Measurements from ENCODE around the gene TLCD3A.
"Not testable (repeated sequence)": the region's sequence is repeated elsewhere in the genome, so short reads cannot be mapped to it uniquely, and the experiment has no call there.

The TLCD3A gene

GRCh38 chr17:789931-790873, 57.8 kb downstream of the TLCD3A start:
- DNase-seq: not testable (repeated sequence)

GRCh38 chr17:790874-791247, 58.5 kb downstream of the TLCD3A start:
- not testable (repeated sequence) for DNase-seq

- DNase-seq: no peak
Measured at GRCh38 chr17:791829-792228, 59.4 kb downstream of the TLCD3A start.

- DNase-seq: no peak
Measured at GRCh38 chr17:792277-792676, 59.9 kb downstream of the TLCD3A start.
